ENCODE measurements around the gene MAPKBP1.

MAPKBP1 gene

DNA sequence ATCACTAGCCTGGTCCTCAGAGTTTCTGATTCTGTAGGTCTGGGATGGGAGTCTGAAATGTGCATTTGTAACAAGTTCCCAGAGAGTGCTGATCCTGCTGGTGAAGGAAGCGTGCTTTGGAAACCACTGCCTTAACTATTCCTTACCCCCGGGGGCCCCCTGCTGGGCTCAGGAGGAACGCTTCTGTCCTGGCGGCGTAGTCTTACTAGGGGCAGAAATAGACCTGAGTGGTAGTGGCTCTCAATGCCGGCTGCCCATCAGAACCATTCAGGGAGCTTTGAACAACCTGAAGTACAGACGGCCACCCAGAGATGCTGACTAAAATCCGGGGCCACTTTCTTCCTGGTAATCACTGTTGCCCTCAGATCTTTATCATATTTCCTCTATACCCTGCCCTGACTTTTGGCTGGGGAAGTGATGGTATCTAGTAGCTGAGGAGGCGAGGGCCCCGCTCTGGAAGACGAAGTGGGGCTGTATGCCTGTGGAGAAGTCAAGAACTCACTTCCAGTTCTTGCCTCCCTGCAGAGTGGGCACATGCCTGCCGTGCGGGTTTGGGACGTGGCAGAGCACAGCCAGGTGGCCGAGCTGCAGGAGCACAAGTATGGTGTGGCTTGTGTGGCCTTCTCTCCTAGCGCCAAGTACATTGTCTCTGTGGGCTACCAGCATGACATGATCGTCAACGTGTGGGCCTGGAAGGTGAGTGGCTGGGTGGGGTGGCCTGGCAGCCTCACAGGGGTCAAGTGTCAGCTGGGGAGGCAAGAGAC, 37.3 kb downstream of the MAPKBP1 start:
- Histone ChIP-seq H3K4me3 (ENCODE audit: low read depth, low read length) (no peak overlapping the region), H3K4me1 (ENCODE audit: control insufficient read depth, insufficient read depth, low read length) (no peaks in the 10 kb centered on the region), H3K9me3 (ENCODE audit: control insufficient read depth, insufficient read depth, low read depth, low read length) (no peaks in the 10 kb centered on the region), H3K36me3 (ENCODE audit: control insufficient read depth in 2 of 2, insufficient read depth in 1 of 2, low read length in 2 of 2) (peaks cover 0 to 16% of the 10 kb centered on the region in 2 experiments; a peak in 1 of 3 replicates), H3K27ac (ENCODE audit: extremely low read depth, low read depth, low read length) (no peak overlapping the region)
- ChIA-PET POLR2A (no interaction called here), CTCF (interaction anchor here (0.6 to 6.5 kb wide), 25 partner anchors 8 to 368 kb away, joined by 3 to 100 read pairs (median 4); partner anchors contain the start of gene MAPKBP1)
- TF ChIP-seq, protein P1, sequence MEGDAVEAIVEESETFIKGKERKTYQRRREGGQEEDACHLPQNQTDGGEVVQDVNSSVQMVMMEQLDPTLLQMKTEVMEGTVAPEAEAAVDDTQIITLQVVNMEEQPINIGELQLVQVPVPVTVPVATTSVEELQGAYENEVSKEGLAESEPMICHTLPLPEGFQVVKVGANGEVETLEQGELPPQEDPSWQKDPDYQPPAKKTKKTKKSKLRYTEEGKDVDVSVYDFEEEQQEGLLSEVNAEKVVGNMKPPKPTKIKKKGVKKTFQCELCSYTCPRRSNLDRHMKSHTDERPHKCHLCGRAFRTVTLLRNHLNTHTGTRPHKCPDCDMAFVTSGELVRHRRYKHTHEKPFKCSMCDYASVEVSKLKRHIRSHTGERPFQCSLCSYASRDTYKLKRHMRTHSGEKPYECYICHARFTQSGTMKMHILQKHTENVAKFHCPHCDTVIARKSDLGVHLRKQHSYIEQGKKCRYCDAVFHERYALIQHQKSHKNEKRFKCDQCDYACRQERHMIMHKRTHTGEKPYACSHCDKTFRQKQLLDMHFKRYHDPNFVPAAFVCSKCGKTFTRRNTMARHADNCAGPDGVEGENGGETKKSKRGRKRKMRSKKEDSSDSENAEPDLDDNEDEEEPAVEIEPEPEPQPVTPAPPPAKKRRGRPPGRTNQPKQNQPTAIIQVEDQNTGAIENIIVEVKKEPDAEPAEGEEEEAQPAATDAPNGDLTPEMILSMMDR (tag by site-specific recombination; IDR thresholded peaks at IDR 0.05): peak; percentile 56; the same call in 1 of the 2 replicates
- no peak for TF ChIP-seq ZNF843 (tag by site-specific recombination; IDR thresholded peaks at IDR 0.05)
- no peak for TF ChIP-seq ZNF707 (tag by site-specific recombination; IDR thresholded peaks at IDR 0.05)
- no peak for TF ChIP-seq EGR2 (tag by site-specific recombination; IDR thresholded peaks at IDR 0.05; ENCODE audit: low read depth)
- no peak for TF ChIP-seq ZNF239 (tag by site-specific recombination; IDR thresholded peaks at IDR 0.05)
- no peak for TF ChIP-seq ZNF335 (tag by site-specific recombination; conservative IDR thresholded peaks at IDR 0.05)
- 0 out of 2 replicates have a peak, but pooled peaks have one; percentile 32 for TF ChIP-seq ZNF600 (tag by site-specific recombination; IDR thresholded peaks at IDR 0.05)
- TF ChIP-seq, protein P2, sequence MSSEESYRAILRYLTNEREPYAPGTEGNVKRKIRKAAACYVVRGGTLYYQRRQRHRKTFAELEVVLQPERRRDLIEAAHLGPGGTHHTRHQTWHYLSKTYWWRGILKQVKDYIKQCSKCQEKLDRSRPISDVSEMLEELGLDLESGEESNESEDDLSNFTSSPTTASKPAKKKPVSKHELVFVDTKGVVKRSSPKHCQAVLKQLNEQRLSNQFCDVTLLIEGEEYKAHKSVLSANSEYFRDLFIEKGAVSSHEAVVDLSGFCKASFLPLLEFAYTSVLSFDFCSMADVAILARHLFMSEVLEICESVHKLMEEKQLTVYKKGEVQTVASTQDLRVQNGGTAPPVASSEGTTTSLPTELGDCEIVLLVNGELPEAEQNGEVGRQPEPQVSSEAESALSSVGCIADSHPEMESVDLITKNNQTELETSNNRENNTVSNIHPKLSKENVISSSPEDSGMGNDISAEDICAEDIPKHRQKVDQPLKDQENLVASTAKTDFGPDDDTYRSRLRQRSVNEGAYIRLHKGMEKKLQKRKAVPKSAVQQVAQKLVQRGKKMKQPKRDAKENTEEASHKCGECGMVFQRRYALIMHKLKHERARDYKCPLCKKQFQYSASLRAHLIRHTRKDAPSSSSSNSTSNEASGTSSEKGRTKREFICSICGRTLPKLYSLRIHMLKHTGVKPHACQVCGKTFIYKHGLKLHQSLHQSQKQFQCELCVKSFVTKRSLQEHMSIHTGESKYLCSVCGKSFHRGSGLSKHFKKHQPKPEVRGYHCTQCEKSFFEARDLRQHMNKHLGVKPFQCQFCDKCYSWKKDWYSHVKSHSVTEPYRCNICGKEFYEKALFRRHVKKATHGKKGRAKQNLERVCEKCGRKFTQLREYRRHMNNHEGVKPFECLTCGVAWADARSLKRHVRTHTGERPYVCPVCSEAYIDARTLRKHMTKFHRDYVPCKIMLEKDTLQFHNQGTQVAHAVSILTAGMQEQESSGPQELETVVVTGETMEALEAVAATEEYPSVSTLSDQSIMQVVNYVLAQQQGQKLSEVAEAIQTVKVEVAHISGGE (tag by site-specific recombination; conservative IDR thresholded peaks at IDR 0.05; ENCODE audit: low read depth): no peak
- TF ChIP-seq ZNF654 (tag by site-specific recombination; IDR thresholded peaks at IDR 0.05; ENCODE audit: low read depth): peak; percentile 76
- no peak for TF ChIP-seq ZNF302 (tag by site-specific recombination; IDR thresholded peaks at IDR 0.05; ENCODE audit: low read depth)

DNA sequence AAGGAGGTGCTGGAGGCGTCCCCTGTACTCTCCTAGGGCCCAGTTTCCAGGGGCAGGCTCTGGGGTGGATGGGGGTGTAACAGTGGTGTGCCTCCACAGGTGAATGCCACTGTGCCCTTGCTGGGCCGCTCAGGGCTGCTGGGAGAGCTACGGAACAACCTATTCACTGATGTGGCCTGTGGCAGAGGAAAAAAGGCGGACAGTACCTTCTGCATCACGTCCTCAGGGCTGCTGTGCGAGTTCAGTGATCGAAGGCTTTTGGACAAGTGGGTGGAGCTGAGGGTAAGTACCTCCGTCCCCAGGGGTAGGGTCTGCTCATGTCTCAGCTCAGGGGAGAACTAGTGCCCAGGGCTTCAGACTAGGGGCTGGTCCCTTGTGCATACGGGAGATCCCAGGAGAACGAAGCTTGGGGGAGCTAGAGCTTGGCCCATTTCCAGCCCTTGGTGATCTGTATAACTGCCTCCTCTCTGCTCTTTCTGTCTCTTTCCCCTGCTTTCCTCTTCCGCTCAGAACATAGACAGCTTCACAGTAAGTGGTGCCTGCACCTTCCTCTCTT, 38.6 kb downstream of the MAPKBP1 start:
- Histone ChIP-seq H3K4me1 (ENCODE audit: control insufficient read depth, insufficient read depth, low read length) (no peaks in the 10 kb centered on the region), H3K4me3 (ENCODE audit: low read depth, low read length) (no peak overlapping the region), H3K36me3 (ENCODE audit: control insufficient read depth in 2 of 2, insufficient read depth in 1 of 2, low read length in 2 of 2) (peaks cover 0 to 27% of the 10 kb centered on the region in 2 experiments; a peak in 1 of 3 replicates), H3K27ac (ENCODE audit: extremely low read depth, low read depth, low read length) (no peak overlapping the region), H3K9me3 (ENCODE audit: control insufficient read depth, insufficient read depth, low read depth, low read length) (no peaks in the 10 kb centered on the region)
- CTCF ChIA-PET: interaction anchor here (0.6 to 6.5 kb wide), 8 partner anchors 25 to 347 kb away, joined by 3 to 100 read pairs (median 6); partner anchors contain the start of gene MAPKBP1
- POLR2A ChIA-PET: no interaction called here
- TF ChIP-seq ZBTB48 (tag by site-specific recombination; IDR thresholded peaks at IDR 0.05): no peak
- TF ChIP-seq SCRT1 (tag by site-specific recombination; IDR thresholded peaks at IDR 0.05; ENCODE audit: borderline replicate concordance): no peak
- TF ChIP-seq, protein P3, sequence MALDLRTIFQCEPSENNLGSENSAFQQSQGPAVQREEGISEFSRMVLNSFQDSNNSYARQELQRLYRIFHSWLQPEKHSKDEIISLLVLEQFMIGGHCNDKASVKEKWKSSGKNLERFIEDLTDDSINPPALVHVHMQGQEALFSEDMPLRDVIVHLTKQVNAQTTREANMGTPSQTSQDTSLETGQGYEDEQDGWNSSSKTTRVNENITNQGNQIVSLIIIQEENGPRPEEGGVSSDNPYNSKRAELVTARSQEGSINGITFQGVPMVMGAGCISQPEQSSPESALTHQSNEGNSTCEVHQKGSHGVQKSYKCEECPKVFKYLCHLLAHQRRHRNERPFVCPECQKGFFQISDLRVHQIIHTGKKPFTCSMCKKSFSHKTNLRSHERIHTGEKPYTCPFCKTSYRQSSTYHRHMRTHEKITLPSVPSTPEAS (tag by site-specific recombination; IDR thresholded peaks at IDR 0.05): no peak
- TF ChIP-seq, protein P4, sequence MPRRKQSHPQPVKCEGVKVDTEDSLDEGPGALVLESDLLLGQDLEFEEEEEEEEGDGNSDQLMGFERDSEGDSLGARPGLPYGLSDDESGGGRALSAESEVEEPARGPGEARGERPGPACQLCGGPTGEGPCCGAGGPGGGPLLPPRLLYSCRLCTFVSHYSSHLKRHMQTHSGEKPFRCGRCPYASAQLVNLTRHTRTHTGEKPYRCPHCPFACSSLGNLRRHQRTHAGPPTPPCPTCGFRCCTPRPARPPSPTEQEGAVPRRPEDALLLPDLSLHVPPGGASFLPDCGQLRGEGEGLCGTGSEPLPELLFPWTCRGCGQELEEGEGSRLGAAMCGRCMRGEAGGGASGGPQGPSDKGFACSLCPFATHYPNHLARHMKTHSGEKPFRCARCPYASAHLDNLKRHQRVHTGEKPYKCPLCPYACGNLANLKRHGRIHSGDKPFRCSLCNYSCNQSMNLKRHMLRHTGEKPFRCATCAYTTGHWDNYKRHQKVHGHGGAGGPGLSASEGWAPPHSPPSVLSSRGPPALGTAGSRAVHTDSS (tag by site-specific recombination; IDR thresholded peaks at IDR 0.05): no peak
- no peak for TF ChIP-seq ZNF473 (tag by site-specific recombination; IDR thresholded peaks at IDR 0.05)
- no peak for TF ChIP-seq ZNF776 (tag by site-specific recombination; IDR thresholded peaks at IDR 0.05; ENCODE audit: borderline replicate concordance)
- TF ChIP-seq, protein P5, sequence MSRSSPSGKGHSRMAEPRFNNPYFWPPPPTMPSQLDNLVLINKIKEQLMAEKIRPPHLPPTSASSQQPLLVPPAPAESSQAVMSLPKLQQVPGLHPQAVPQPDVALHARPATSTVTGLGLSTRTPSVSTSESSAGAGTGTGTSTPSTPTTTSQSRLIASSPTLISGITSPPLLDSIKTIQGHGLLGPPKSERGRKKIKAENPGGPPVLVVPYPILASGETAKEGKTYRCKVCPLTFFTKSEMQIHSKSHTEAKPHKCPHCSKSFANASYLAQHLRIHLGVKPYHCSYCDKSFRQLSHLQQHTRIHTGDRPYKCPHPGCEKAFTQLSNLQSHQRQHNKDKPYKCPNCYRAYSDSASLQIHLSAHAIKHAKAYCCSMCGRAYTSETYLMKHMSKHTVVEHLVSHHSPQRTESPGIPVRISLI (tag by site-specific recombination; IDR thresholded peaks at IDR 0.05): no peak
- TF ChIP-seq ZNF311 (tag by site-specific recombination; IDR thresholded peaks at IDR 0.05; ENCODE audit: borderline replicate concordance): no peak
- TF ChIP-seq, protein P6, sequence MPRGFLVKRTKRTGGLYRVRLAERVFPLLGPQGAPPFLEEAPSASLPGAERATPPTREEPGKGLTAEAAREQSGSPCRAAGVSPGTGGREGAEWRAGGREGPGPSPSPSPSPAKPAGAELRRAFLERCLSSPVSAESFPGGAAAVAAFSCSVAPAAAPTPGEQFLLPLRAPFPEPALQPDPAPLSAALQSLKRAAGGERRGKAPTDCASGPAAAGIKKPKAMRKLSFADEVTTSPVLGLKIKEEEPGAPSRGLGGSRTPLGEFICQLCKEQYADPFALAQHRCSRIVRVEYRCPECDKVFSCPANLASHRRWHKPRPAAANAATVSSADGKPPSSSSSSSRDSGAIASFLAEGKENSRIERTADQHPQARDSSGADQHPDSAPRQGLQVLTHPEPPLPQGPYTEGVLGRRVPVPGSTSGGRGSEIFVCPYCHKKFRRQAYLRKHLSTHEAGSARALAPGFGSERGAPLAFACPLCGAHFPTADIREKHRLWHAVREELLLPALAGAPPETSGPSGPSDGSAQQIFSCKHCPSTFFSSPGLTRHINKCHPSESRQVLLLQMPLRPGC (tag by site-specific recombination; IDR thresholded peaks at IDR 0.05): no peak
- TF ChIP-seq GLI2 (tag by site-specific recombination; IDR thresholded peaks at IDR 0.05; ENCODE audit: borderline replicate concordance, low read depth): no peak
- no peak for TF ChIP-seq ZNF335 (tag by site-specific recombination; conservative IDR thresholded peaks at IDR 0.05)
- no peak for TF ChIP-seq SCRT2 (tag by site-specific recombination; IDR thresholded peaks at IDR 0.05)
